Measurements from ENCODE around the gene RERE. TPM values are rescaled to one million over a fixed set of nuclear protein-coding genes. Genes with fewer than 3 reads are reported as not detected.
A peak's percentile ranks its signal among the peaks of the same experiment; 100 is the strongest.

Gene RERE
- total RNA-seq, 1 donor from 2014 or later: 124 TPM

DNA sequence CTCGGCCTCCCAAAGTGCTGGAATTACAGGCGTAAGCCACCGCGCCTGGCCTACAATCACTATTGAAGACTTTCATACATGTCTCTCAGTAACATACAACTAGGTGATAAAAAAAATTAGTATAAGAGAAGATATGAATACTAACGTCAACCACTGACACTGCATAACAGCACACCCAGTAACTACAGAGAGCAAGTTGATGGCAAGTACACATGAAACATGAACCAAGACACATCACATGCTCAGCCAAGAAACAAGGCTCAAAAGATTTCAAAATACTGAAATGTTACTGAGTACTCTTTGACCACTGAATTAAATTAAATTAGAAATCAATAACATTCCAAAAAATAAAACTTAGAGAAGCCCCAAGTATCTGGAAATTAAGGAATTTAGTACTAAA, 331.4 kb downstream of the RERE start:
- Mint-ChIP-seq H3K9me3 (ENCODE audit: unreplicated experiment) (peaks cover 3% of the 10 kb centered on the region), H3K27me3 (ENCODE audit: low read depth, unreplicated experiment) (no peaks in the 10 kb centered on the region), H3K36me3 (ENCODE audit: low read depth, unreplicated experiment) (peaks cover 3% of the 10 kb centered on the region), H3K27ac (ENCODE audit: unreplicated experiment) (no peak overlapping the region), H3K4me1 (ENCODE audit: low read depth, unreplicated experiment) (peaks cover 22% of the 10 kb centered on the region), H3K4me3 (ENCODE audit: unreplicated experiment) (no peak overlapping the region)
- H3K36me3 ChIP-seq (ENCODE audit: insufficient read depth, low read length): no peaks in the 10 kb centered on the region
- no peak overlapping the region for H3K4me2 ChIP-seq (ENCODE audit: low read length)
- TF ChIP-seq EZH2 (IDR thresholded peaks at IDR 0.05; ENCODE audit: insufficient read depth, low read length) (no peak), CTCF (IDR thresholded peaks at IDR 0.05; ENCODE audit: insufficient read depth, low read depth, low read length) (no peak)
- H3K4me3 ChIP-seq (ENCODE audit: insufficient read depth, low read depth, low read length): no peak overlapping the region
- no peaks in the 10 kb centered on the region for H3K4me1 ChIP-seq (ENCODE audit: insufficient read depth, low read length)
- FAIRE-seq: no peak
- H3K79me2 ChIP-seq (ENCODE audit: insufficient read depth, low read length): no peaks in the 10 kb centered on the region
- DNase-seq (ENCODE audit: low read depth): no peak
- no peak overlapping the region for H2AFZ ChIP-seq (ENCODE audit: low read depth, low read length)
- H4K20me1 ChIP-seq (ENCODE audit: insufficient read depth, low read length): peaks cover 3% of the 10 kb centered on the region
- no peak overlapping the region for H3K9ac ChIP-seq (ENCODE audit: low read length)
- H3K27me3 ChIP-seq (ENCODE audit: insufficient read depth, low read length): no peaks in the 10 kb centered on the region
- H3K27ac ChIP-seq (ENCODE audit: low read depth, low read length): no peak overlapping the region
- no peaks in the 10 kb centered on the region for H3K9me3 ChIP-seq (ENCODE audit: insufficient read depth, low read depth, low read length)

DNA sequence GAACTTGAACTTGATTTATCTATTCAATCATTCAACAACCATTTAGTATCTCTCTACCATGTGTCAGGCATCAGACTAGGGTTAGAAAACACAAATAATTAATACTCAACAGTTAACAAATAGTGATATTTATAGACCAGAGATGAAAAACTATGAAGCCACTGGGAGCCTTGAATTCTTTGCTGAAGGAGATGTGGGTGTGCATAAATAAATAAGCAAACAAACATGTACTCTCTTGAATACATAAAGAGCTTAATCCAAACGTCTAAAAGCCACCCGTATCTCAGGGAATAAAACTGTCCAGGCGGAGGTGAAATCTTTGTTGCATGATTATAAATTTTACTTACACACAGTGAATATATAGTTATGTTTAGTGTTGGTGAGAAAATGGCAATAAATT, 333.9 kb downstream of the RERE start:
- no peak for TF ChIP-seq CTCF (IDR thresholded peaks at IDR 0.05; ENCODE audit: insufficient read depth, low read depth, low read length)
- no peak for TF ChIP-seq EZH2 (IDR thresholded peaks at IDR 0.05; ENCODE audit: insufficient read depth, low read length)
- no peaks in the 10 kb centered on the region for H3K27me3 Mint-ChIP-seq (ENCODE audit: low read depth, unreplicated experiment)
- Histone ChIP-seq H3K4me2 (ENCODE audit: low read length) (no peak overlapping the region), H3K36me3 (ENCODE audit: insufficient read depth, low read length) (no peaks in the 10 kb centered on the region), H3K9ac (ENCODE audit: low read length) (no peak overlapping the region), H3K79me2 (ENCODE audit: insufficient read depth, low read length) (peaks cover 3% of the 10 kb centered on the region), H2AFZ (ENCODE audit: low read depth, low read length) (no peak overlapping the region), H3K27me3 (ENCODE audit: insufficient read depth, low read length) (no peaks in the 10 kb centered on the region), H3K4me1 (ENCODE audit: insufficient read depth, low read length) (no peaks in the 10 kb centered on the region), H3K27ac (ENCODE audit: low read depth, low read length) (no peak overlapping the region), H3K4me3 (ENCODE audit: insufficient read depth, low read depth, low read length) (no peak overlapping the region), H4K20me1 (ENCODE audit: insufficient read depth, low read length) (peaks cover 3% of the 10 kb centered on the region), H3K9me3 (ENCODE audit: insufficient read depth, low read depth, low read length) (no peaks in the 10 kb centered on the region)
- H3K27ac Mint-ChIP-seq (ENCODE audit: unreplicated experiment): no peak overlapping the region
- peaks cover 25% of the 10 kb centered on the region for H3K4me1 Mint-ChIP-seq (ENCODE audit: low read depth, unreplicated experiment)
- no peak for FAIRE-seq
- H3K4me3 Mint-ChIP-seq (ENCODE audit: unreplicated experiment): no peak overlapping the region
- no peak for DNase-seq (ENCODE audit: low read depth)
- H3K9me3 Mint-ChIP-seq (ENCODE audit: unreplicated experiment): peaks cover 3% of the 10 kb centered on the region
- peaks cover 6% of the 10 kb centered on the region for H3K36me3 Mint-ChIP-seq (ENCODE audit: low read depth, unreplicated experiment)

- Mint-ChIP-seq H3K9me3 (ENCODE audit: unreplicated experiment) (peaks cover 3% of the 10 kb centered on the region), H3K36me3 (ENCODE audit: low read depth, unreplicated experiment) (peaks cover 6% of the 10 kb centered on the region), H3K27ac (ENCODE audit: unreplicated experiment) (no peak overlapping the region), H3K4me3 (ENCODE audit: unreplicated experiment) (no peak overlapping the region), H3K27me3 (ENCODE audit: low read depth, unreplicated experiment) (no peaks in the 10 kb centered on the region), H3K4me1 (ENCODE audit: low read depth, unreplicated experiment) (peaks cover 25% of the 10 kb centered on the region)
- TF ChIP-seq EZH2 (IDR thresholded peaks at IDR 0.05; ENCODE audit: insufficient read depth, low read length) (no peak), CTCF (IDR thresholded peaks at IDR 0.05; ENCODE audit: insufficient read depth, low read depth, low read length) (no peak)
- no peaks in the 10 kb centered on the region for H3K36me3 ChIP-seq (ENCODE audit: insufficient read depth, low read length)
- H3K27ac ChIP-seq (ENCODE audit: low read depth, low read length): no peak overlapping the region
- H3K79me2 ChIP-seq (ENCODE audit: insufficient read depth, low read length): peaks cover 3% of the 10 kb centered on the region
- FAIRE-seq (no peak), DNase-seq (ENCODE audit: low read depth) (peak; percentile 34)
- peaks cover under 1% of the 10 kb centered on the region for H3K4me1 ChIP-seq (ENCODE audit: insufficient read depth, low read length)
- H3K27me3 ChIP-seq (ENCODE audit: insufficient read depth, low read length): no peaks in the 10 kb centered on the region
- no peak overlapping the region for H3K4me2 ChIP-seq (ENCODE audit: low read length)
- peaks cover 6% of the 10 kb centered on the region for H4K20me1 ChIP-seq (ENCODE audit: insufficient read depth, low read length)
- no peak overlapping the region for H2AFZ ChIP-seq (ENCODE audit: low read depth, low read length)
- H3K9me3 ChIP-seq (ENCODE audit: insufficient read depth, low read depth, low read length): no peaks in the 10 kb centered on the region
- H3K9ac ChIP-seq (ENCODE audit: low read length): no peak overlapping the region
- no peak overlapping the region for H3K4me3 ChIP-seq (ENCODE audit: insufficient read depth, low read depth, low read length)
Measured at GRCh38 chr1:8482979-8483381, 334.5 kb downstream of the RERE start.
